KMS-11 (cell line): Measurements from ENCODE around the gene TMEM204.

Experiments used
- H2AFZ ChIP-seq: fragments of 200-600 bp; sonication (generic); 2 replicates; pipeline ENCODE4 v1.6.1; 2016; ENCODE audit warnings: antibody characterized with exemption, mixed run types, low read depth
- H3K27ac ChIP-seq: fragments of 200-600 bp; sonication (generic); 2 replicates; pipeline ENCODE4 v1.6.1; 2016; ENCODE audit warnings: mild to moderate bottlenecking, mixed run types
- H3K27me3 ChIP-seq: fragments of 200-600 bp; sonication (generic); 2 replicates; pipeline ENCODE4 v1.6.1; 2017; ENCODE audit warnings: mild to moderate bottlenecking, low read depth, mixed run types, moderate library complexity; ENCODE audit not compliant: insufficient read depth
- H3K36me3 ChIP-seq: fragments of 200-600 bp; sonication (generic); 2 replicates; pipeline ENCODE4 v1.6.1; 2017; ENCODE audit warnings: mild to moderate bottlenecking, mixed run types; ENCODE audit not compliant: insufficient read depth
- H3K4me1 ChIP-seq: fragments of 200-600 bp; sonication (generic); 2 replicates; pipeline ENCODE4 v1.6.1; 2016; ENCODE audit warnings: mild to moderate bottlenecking, low read depth, mixed run types; ENCODE audit not compliant: poor library complexity, severe bottlenecking
- H3K4me2 ChIP-seq: fragments of 200-600 bp; sonication (generic); 2 replicates; pipeline ENCODE4 v1.7.0; 2016; ENCODE audit warnings: mild to moderate bottlenecking, mixed run types
- H3K4me3 ChIP-seq: fragments of 200-600 bp; sonication (generic); IDR thresholded peaks from 2 replicates; pipeline ENCODE4 v1.6.1; 2017; ENCODE audit warnings: low read depth, low read length, mixed read lengths; ENCODE audit not compliant: insufficient read depth
- H3K79me2 ChIP-seq: fragments of 200-600 bp; sonication (generic); 2 replicates; pipeline ENCODE4 v1.6.1; 2016; ENCODE audit warnings: low read depth, mixed run types; ENCODE audit not compliant: insufficient read depth
- H3K9ac ChIP-seq: fragments of 200-600 bp; sonication (generic); 2 replicates; pipeline ENCODE4 v1.6.1; 2016; ENCODE audit warnings: mild to moderate bottlenecking, mixed run types
- H4K20me1 ChIP-seq: fragments of 200-600 bp; sonication (generic); 2 replicates; pipeline ENCODE4 v1.6.1; 2016; ENCODE audit warnings: mild to moderate bottlenecking, mixed run types; ENCODE audit not compliant: insufficient read depth
- CTCF ChIP-seq: fragments of 200-600 bp; sonication (generic); conservative IDR thresholded peaks from 2 replicates; pipeline ENCODE4 v1.6.1; 2017; ENCODE audit warnings: low read depth, mild to moderate bottlenecking, antibody characterized with exemption, low read length, moderate library complexity, mixed read lengths

TMEM204 gene

GRCh38 chr16:1501630-1502029, 31.8 kb upstream of the TMEM204 start:
- H2AFZ ChIP-seq, result no peak overlapping the region

GRCh38 chr16:1502092-1503004, 31.1 kb upstream of the TMEM204 start:
- TF ChIP-seq CTCF, result no peak
- H3K27me3 ChIP-seq, result no peaks in the 10 kb centered on the region
- H3K27ac ChIP-seq, result no peak overlapping the region
- H3K4me2 ChIP-seq, result no peak overlapping the region
- H3K4me1 ChIP-seq, result no peaks in the 10 kb centered on the region
- no peak overlapping the region for H3K9ac ChIP-seq
- peaks cover 10% of the 10 kb centered on the region; the same call in 1 of the 2 replicates for H3K36me3 ChIP-seq
- H2AFZ ChIP-seq, result no peak overlapping the region
- H3K79me2 ChIP-seq, result no peaks in the 10 kb centered on the region
- H3K4me3 ChIP-seq, result no peak overlapping the region
- no peaks in the 10 kb centered on the region for H4K20me1 ChIP-seq

More at GRCh38 chr16:1501630-1502029, 31.8 kb upstream of the TMEM204 start:
- H3K4me2 ChIP-seq, result no peak overlapping the region
- no peak for TF ChIP-seq CTCF
- no peaks in the 10 kb centered on the region for H3K27me3 ChIP-seq
- no peak overlapping the region for H3K4me3 ChIP-seq
- no peaks in the 10 kb centered on the region for H4K20me1 ChIP-seq
- no peaks in the 10 kb centered on the region for H3K4me1 ChIP-seq
- peaks cover 10% of the 10 kb centered on the region; the same call in 1 of the 2 replicates for H3K36me3 ChIP-seq
- no peak overlapping the region for H3K9ac ChIP-seq
- H3K27ac ChIP-seq, result no peak overlapping the region
- no peaks in the 10 kb centered on the region for H3K79me2 ChIP-seq

- Histone ChIP-seq H3K79me2 (no peaks in the 10 kb centered on the region), H3K36me3 (peaks cover 10% of the 10 kb centered on the region; the same call in 1 of the 2 replicates), H4K20me1 (no peaks in the 10 kb centered on the region), H3K27ac (no peak overlapping the region), H3K9ac (no peak overlapping the region), H3K4me1 (no peaks in the 10 kb centered on the region), H3K4me3 (no peak overlapping the region), H3K27me3 (no peaks in the 10 kb centered on the region), H3K4me2 (no peak overlapping the region), H2AFZ (no peak overlapping the region)
- TF ChIP-seq CTCF, result no peak
Observed at GRCh38 chr16:1503110-1503955, 30.1 kb upstream of the TMEM204 start.

GRCh38 chr16:1505073-1505844, 28.2 kb upstream of the TMEM204 start:
- no peak overlapping the region for H3K27ac ChIP-seq
- peaks cover 10% of the 10 kb centered on the region; the same call in 1 of the 2 replicates for H3K36me3 ChIP-seq
- H4K20me1 ChIP-seq, result no peaks in the 10 kb centered on the region
- H3K4me1 ChIP-seq, result no peaks in the 10 kb centered on the region
- H3K4me3 ChIP-seq, result no peak overlapping the region
- no peaks in the 10 kb centered on the region for H3K79me2 ChIP-seq
- no peak overlapping the region for H3K9ac ChIP-seq
- H3K27me3 ChIP-seq, result no peaks in the 10 kb centered on the region
- H3K4me2 ChIP-seq, result no peak overlapping the region
- no peak for TF ChIP-seq CTCF
- H2AFZ ChIP-seq, result no peak overlapping the region
